Endothelial cell (in vitro differentiated cells): ENCODE data around the gene BGN. TPM values are rescaled to one million over a fixed set of nuclear protein-coding genes. Genes with fewer than 3 reads are reported as not detected.

Experiments
- DNase-seq: peaks from one replicate; pipeline ENCODE4 v3.0.0; 2021; ENCODE audit warnings: low spot score
- H3K27ac Mint-ChIP-seq: one replicate; pipeline ENCODE4 v1.8.0; 2021; ENCODE audit warnings: mixed read lengths, inconsistent platforms; ENCODE audit not compliant: unreplicated experiment
- H3K27me3 Mint-ChIP-seq: one replicate; pipeline ENCODE4 v1.8.0; 2021; ENCODE audit warnings: mild to moderate bottlenecking, moderate library complexity, mixed read lengths, inconsistent platforms; ENCODE audit not compliant: unreplicated experiment
- H3K36me3 Mint-ChIP-seq: one replicate; pipeline ENCODE4 v1.8.0; 2021; ENCODE audit warnings: mild to moderate bottlenecking, low read depth, mixed read lengths, inconsistent platforms; ENCODE audit not compliant: unreplicated experiment
- H3K4me1 Mint-ChIP-seq: one replicate; pipeline ENCODE4 v1.8.0; 2021; ENCODE audit warnings: mild to moderate bottlenecking, mixed read lengths, inconsistent platforms; ENCODE audit not compliant: unreplicated experiment
- H3K4me3 Mint-ChIP-seq: one replicate; pipeline ENCODE4 v1.8.0; 2021; ENCODE audit warnings: mild to moderate bottlenecking, mixed read lengths, inconsistent platforms; ENCODE audit not compliant: unreplicated experiment
- H3K9me3 Mint-ChIP-seq: one replicate; pipeline ENCODE4 v1.8.0; 2021; ENCODE audit warnings: mixed read lengths, inconsistent platforms; ENCODE audit not compliant: unreplicated experiment
- total RNA-seq: library from RNA; stranded (reverse); fragmentation: NEBNext Ultra II Directional; extraction: Animal tissue kit (Norgen Biotek cat#: 25700); gene quantifications from one replicate; pipeline ENCODE4 v1.2.1, GENCODE V29; 2021; ENCODE audit not compliant: unreplicated experiment
- TF ChIP-seq, protein P1 (sequence below): fragments of 200-600 bp; sonication (generic); IDR thresholded peaks from one replicate; pipeline ENCODE4 v1.5.0; 2021; ENCODE audit warnings: antibody characterized with exemption; ENCODE audit not compliant: unreplicated experiment

The BGN gene
- total RNA-seq, 1 donor from 2014 or later = 393 TPM

DNA sequence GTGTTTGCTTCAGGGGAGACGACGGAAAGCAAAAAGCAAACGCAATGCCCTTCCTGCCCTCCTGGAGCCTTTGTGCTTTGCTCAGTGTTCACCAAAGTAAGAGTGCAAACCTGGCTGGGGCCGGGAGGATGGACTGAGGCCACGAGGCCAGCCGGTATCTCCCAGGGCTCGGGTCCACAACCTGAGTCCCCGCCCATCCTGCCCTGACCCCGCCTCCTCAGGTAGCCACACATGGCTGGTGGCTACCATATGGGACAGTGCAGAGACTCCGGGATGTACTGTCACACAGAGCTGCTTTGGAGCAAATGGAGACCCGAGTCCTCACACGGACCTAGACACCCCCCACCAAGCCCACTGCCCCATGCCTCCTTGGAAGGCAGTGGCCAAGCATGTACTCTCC lies 27.5 kb downstream of the BGN start:
- Mint-ChIP-seq H3K27me3 (peaks cover 8% of the 10 kb centered on the region), H3K4me3 (no peak overlapping the region), H3K27ac (no peak overlapping the region), H3K4me1 (peaks cover 4% of the 10 kb centered on the region), H3K9me3 (no peaks in the 10 kb centered on the region), H3K36me3 (no peaks in the 10 kb centered on the region)
- no peak for DNase-seq
- TF ChIP-seq, protein P1, sequence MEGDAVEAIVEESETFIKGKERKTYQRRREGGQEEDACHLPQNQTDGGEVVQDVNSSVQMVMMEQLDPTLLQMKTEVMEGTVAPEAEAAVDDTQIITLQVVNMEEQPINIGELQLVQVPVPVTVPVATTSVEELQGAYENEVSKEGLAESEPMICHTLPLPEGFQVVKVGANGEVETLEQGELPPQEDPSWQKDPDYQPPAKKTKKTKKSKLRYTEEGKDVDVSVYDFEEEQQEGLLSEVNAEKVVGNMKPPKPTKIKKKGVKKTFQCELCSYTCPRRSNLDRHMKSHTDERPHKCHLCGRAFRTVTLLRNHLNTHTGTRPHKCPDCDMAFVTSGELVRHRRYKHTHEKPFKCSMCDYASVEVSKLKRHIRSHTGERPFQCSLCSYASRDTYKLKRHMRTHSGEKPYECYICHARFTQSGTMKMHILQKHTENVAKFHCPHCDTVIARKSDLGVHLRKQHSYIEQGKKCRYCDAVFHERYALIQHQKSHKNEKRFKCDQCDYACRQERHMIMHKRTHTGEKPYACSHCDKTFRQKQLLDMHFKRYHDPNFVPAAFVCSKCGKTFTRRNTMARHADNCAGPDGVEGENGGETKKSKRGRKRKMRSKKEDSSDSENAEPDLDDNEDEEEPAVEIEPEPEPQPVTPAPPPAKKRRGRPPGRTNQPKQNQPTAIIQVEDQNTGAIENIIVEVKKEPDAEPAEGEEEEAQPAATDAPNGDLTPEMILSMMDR = no peak

DNA sequence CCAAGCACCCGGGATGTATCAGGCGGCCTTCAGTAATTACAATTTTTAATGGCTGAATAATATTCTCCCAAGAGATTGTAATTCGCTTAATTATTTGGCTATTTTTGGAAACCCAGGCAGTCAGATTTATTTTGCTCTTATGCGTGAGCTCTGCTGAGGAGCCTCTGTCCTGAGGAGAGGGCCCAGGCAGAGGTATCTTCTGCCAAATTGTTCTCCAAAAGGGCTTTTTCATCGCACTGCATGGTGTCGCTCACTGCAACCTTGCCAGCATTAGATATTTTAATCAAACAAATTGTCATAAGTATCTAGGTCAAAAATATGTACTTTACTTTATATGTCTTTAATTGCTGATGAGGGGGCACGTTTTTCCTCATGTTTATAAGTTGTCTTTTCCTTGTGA lies 28.5 kb downstream of the BGN start:
- H3K36me3 Mint-ChIP-seq = no peaks in the 10 kb centered on the region
- no peaks in the 10 kb centered on the region for H3K9me3 Mint-ChIP-seq
- peaks cover 6% of the 10 kb centered on the region for H3K27me3 Mint-ChIP-seq
- no peak for DNase-seq
- TF ChIP-seq, protein P1 = no peak
- H3K4me3 Mint-ChIP-seq = no peak overlapping the region
- H3K27ac Mint-ChIP-seq = no peak overlapping the region
- peaks cover 4% of the 10 kb centered on the region for H3K4me1 Mint-ChIP-seq

DNA sequence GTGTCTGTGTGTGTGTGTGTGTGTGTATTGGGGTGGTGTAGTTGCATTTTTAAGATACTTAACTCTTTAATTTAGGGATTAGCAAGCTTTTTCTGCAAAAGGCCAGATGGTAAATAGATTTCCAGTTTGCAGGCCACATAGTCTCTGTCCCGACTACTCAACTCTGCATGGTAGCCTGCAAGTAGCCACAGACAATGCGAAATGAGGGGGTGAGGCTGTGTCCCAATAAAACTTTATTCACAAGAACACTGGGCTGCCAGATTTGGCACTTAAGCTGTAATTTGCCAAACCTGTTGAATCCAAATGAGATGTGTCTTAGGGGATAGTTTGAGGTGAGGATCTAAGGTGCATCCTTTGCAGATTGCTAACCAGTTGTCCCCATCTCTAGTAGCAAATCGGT lies 29.5 kb downstream of the BGN start:
- no peaks in the 10 kb centered on the region for H3K4me1 Mint-ChIP-seq
- peaks cover 2% of the 10 kb centered on the region for H3K27me3 Mint-ChIP-seq
- H3K4me3 Mint-ChIP-seq = no peak overlapping the region
- TF ChIP-seq, protein P1 = no peak
- H3K27ac Mint-ChIP-seq = no peak overlapping the region
- no peaks in the 10 kb centered on the region for H3K36me3 Mint-ChIP-seq
- H3K9me3 Mint-ChIP-seq = no peaks in the 10 kb centered on the region
- no peak for DNase-seq

DNA sequence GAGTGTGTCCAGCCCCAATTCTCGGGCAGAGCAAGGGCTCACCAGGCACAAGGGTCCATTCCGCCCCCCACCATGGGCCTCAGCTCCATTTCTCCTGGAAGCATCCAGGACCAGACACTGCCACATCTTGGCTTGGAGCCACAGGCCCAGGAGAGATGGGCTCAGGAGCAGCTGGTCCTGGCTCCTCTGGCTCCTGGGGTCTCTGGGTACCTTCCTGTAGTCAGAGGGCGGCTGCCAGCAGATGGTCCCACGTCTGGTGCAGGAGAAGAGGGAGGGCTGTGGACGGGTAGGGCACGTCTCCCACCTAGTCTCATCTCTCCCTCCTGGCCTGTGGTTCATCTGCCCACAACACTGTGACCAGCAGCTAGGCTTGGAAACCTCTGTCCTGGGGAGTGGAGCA lies 30.7 kb downstream of the BGN start:
- TF ChIP-seq, protein P1 = no peak
- no peak for DNase-seq
- H3K27me3 Mint-ChIP-seq = peaks cover 2% of the 10 kb centered on the region
- H3K4me3 Mint-ChIP-seq = no peak overlapping the region
- H3K36me3 Mint-ChIP-seq = no peaks in the 10 kb centered on the region
- H3K9me3 Mint-ChIP-seq = no peaks in the 10 kb centered on the region
- no peak overlapping the region for H3K27ac Mint-ChIP-seq
- no peaks in the 10 kb centered on the region for H3K4me1 Mint-ChIP-seq

DNA sequence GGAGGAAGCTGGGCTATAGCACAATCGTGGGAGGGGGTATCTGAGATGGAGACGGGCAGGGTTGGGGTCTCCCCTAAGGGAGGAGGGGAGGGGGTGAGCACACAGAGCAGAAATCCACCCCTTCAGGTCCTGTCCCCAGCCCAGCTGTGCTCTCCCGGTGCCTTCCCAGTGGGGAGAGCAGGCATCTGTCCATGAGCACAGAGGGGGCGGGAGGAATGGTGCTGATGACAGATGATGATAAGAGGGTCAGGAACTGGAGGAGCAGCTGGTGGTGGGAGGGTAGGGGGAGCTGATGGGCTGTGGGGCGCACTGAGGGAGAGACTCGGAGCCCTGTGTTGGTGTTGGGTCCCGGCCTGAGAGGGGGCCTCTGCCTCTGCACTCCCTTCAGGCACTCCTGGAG lies 31.3 kb downstream of the BGN start:
- no peaks in the 10 kb centered on the region for H3K4me1 Mint-ChIP-seq
- H3K27me3 Mint-ChIP-seq = peaks cover 2% of the 10 kb centered on the region
- no peak overlapping the region for H3K4me3 Mint-ChIP-seq
- TF ChIP-seq, protein P1 = no peak
- H3K9me3 Mint-ChIP-seq = no peaks in the 10 kb centered on the region
- H3K27ac Mint-ChIP-seq = no peak overlapping the region
- no peaks in the 10 kb centered on the region for H3K36me3 Mint-ChIP-seq
- no peak for DNase-seq
